NOMO-1 (cell line): ENCODE results near the gene GSN.

Source experiments
- DNase-seq, 2 experiments: peaks; one replicate each; lab custom pipeline; 2025; ENCODE audit not compliant: unreplicated experiment in 2 of 2; lab: John Stamatoyannopoulos, UW

Gene GSN

GRCh38 chr9:121301881-121302286, 33.9 kb downstream of the GSN start:
- DNase-seq: no peak

- DNase-seq: no peak
Measured at GRCh38 chr9:121302341-121302740, 34.4 kb downstream of the GSN start.

- DNase-seq: no peak
Measured at GRCh38 chr9:121302786-121303185, 34.8 kb downstream of the GSN start.

GRCh38 chr9:121303456-121304451, 35.8 kb downstream of the GSN start:
- DNase-seq: no peak

- DNase-seq: no peak
Measured at GRCh38 chr9:121304707-121305106, 36.7 kb downstream of the GSN start.

- DNase-seq: no peak
Measured at GRCh38 chr9:121305269-121305994, 37.5 kb downstream of the GSN start.

GRCh38 chr9:121307976-121308375, 40.0 kb downstream of the GSN start:
- DNase-seq: no peak

GRCh38 chr9:121308765-121309164, 40.8 kb downstream of the GSN start:
- no peak for DNase-seq

- no peak for DNase-seq
Measured at GRCh38 chr9:121309171-121309570, 41.2 kb downstream of the GSN start.

GRCh38 chr9:121309833-121310425, 42.0 kb downstream of the GSN start:
- no peak for DNase-seq

- no peak for DNase-seq
Measured at GRCh38 chr9:121310571-121310970, 42.6 kb downstream of the GSN start.

- no peak for DNase-seq
Measured at GRCh38 chr9:121312169-121312568, 44.2 kb downstream of the GSN start.

- no peak for DNase-seq
Measured at GRCh38 chr9:121313458-121314152, 45.6 kb downstream of the GSN start.

GRCh38 chr9:121316378-121316777, 48.4 kb downstream of the GSN start:
- no peak for DNase-seq

- no peak for DNase-seq
Measured at GRCh38 chr9:121316852-121317373, 49.0 kb downstream of the GSN start.

GRCh38 chr9:121317737-121318630, 50.0 kb downstream of the GSN start:
- DNase-seq: no peak

- no peak for DNase-seq
Measured at GRCh38 chr9:121318631-121319382, 50.8 kb downstream of the GSN start.

GRCh38 chr9:121319383-121319780, 51.4 kb downstream of the GSN start:
- no peak for DNase-seq

- no peak for DNase-seq
Measured at GRCh38 chr9:121321016-121321503, 53.1 kb downstream of the GSN start.
